Astrocyte of the spinal cord (primary cell): Measurements from ENCODE around the gene ALG1.

Experiments used
- DNase-seq: peaks from one replicate; pipeline ENCODE4 v3.0.0; 2011; ENCODE audit warnings: low read depth, low spot score
- H3K4me3 ChIP-seq: 2 replicates; pipeline ENCODE4 v1.5.1; 2011; ENCODE audit warnings: low read depth, mild to moderate bottlenecking, low read length, moderate library complexity
- CTCF ChIP-seq: IDR thresholded peaks from 2 replicates; pipeline ENCODE4 v1.5.1; 2012; ENCODE audit warnings: low read depth, mild to moderate bottlenecking, low read length, inconsistent platforms
- in situ Hi-C: cut with HindIII; loops from 2 replicates; pipeline ENCODE4 v1.10.0; 2017; ENCODE audit warnings: low sequenced_read_pairs

The ALG1 gene

GRCh38 chr16:5034167-5034523 is 37.5 kb upstream of the ALG1 start:
- DNase-seq, result no peak
- in situ Hi-C loops, result no loop called here
- no peak for TF ChIP-seq CTCF
- H3K4me3 ChIP-seq, result peak overlapping the region; percentile 77

GRCh38 chr16:5035909-5036227 is 35.8 kb upstream of the ALG1 start:
- in situ Hi-C loops, result no loop called here
- no peak for DNase-seq
- H3K4me3 ChIP-seq, result no peak overlapping the region
- TF ChIP-seq CTCF, result no peak

- in situ Hi-C loops, result no loop called here
- TF ChIP-seq CTCF, result no peak
- H3K4me3 ChIP-seq, result no peak overlapping the region
- DNase-seq, result no peak
Measured at GRCh38 chr16:5036228-5037156, 35.2 kb upstream of the ALG1 start.

- H3K4me3 ChIP-seq, result no peak overlapping the region
- no peak for TF ChIP-seq CTCF
- DNase-seq, result no peak
- in situ Hi-C loops, result no loop called here
Measured at GRCh38 chr16:5040451-5040850, 31.2 kb upstream of the ALG1 start.

- DNase-seq, result peak; percentile 64
- no peak overlapping the region for H3K4me3 ChIP-seq
- no peak for TF ChIP-seq CTCF
- in situ Hi-C loops, result no loop called here
Measured at GRCh38 chr16:5041600-5042133, 30.0 kb upstream of the ALG1 start.

GRCh38 chr16:5042574-5043171 is 29.0 kb upstream of the ALG1 start:
- H3K4me3 ChIP-seq, result no peak overlapping the region
- peak; percentile 8 for DNase-seq
- in situ Hi-C loops, result no loop called here
- TF ChIP-seq CTCF, result peak; percentile 5
